H1 (cell line): Measurements from ENCODE around the gene FNDC7. TPM values are rescaled to one million over a fixed set of nuclear protein-coding genes. Genes with fewer than 3 reads are reported as not detected.

Source experiments
- CHD2 ChIP-seq: IDR thresholded peaks from 2 replicates; pipeline ENCODE4 v1.6.1; 2012; ENCODE audit warnings: low read length, improper control_type of control experiment
- GTF2F1 ChIP-seq: IDR thresholded peaks from 2 replicates; pipeline ENCODE4 v1.6.1; 2012; ENCODE audit warnings: low read depth, low read length, improper control_type of control experiment, borderline replicate concordance
- RFX5 ChIP-seq: IDR thresholded peaks from 2 replicates; pipeline ENCODE4 v1.6.1; 2011; ENCODE audit warnings: low read depth, low read length, improper control_type of control experiment, borderline replicate concordance
- TBP ChIP-seq: IDR thresholded peaks from 2 replicates; pipeline ENCODE4 v1.6.1; 2011; ENCODE audit warnings: low read depth, low read length, improper control_type of control experiment
- polyA plus RNA-seq, 7 experiments: library from polyadenylated mRNA; depleted of rRNA in 3 of 7; stranded (reverse) in 5 of 7; unstranded in 2 of 7; fragments of >200 nt in 5 of 7; fragments of 200-250 nt in 2 of 7; gene quantifications; 1 replicate in 5 of 7; 2 replicates in 1 of 7; 4 replicates in 1 of 7; pipeline versions ENCODE4 v1.2.1 to v1.2.3, GENCODE V29; 2011 to 2013; ENCODE audit warnings: missing spikeins in 2 of 7, mixed read lengths in 2 of 7
- total RNA-seq: library from RNA; stranded (reverse); fragmentation: NEBNext Ultra II Directional; extraction: Animal tissue kit (Norgen Biotek cat#: 25700); gene quantifications from 2 replicates; pipeline ENCODE4 v1.2.1, GENCODE V29; 2021
- TF ChIP-seq, protein P1 (sequence below): fragments of 300-600 bp; sonication (generic); IDR thresholded peaks from 2 replicates; pipeline ENCODE4 v1.7.1; 2012; ENCODE audit warnings: low read length, moderate library complexity, mild to moderate bottlenecking, inconsistent platforms; ENCODE audit not compliant: insufficient replicate concordance

FNDC7 gene
- total and polyA plus RNA-seq, 2 of the 8 experiments (the other 6 are each of a cell fraction or from before 2014, with no cell fraction given), result 0.13 to 0.20 TPM

DNA sequence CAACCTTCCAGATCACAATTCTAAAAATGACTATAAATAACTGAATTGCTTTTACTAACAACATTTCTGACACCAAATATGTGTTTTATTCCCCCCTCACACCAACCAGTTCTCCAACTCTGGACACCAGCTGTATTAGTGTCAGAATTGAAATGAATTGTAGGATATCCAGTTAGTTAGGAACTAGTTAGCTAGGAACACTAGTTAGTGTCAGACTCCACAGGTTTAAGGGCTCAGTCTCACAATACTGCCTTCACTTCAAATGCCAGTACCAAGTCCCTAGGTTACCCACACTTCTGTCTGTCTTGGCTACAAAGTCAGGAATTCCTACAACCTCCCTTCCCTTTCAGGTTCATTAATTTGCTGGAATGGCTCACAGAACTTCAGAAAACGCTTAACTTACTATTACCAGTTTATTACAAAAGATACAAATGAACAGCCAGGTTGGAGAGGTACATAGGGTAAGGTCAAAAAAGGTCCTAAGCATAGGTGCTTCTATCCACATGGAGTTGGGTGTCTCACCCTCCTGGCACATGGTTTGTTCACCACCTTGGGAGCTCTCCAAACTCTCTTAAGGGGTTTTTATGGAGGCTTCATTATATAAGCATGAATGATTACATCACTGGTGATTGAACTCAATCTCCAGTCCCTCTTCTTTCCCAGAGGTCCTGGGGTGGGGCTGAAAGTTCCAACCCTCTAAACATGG is 37.9 kb downstream of the FNDC7 start (continued):
- TF ChIP-seq RFX5, result no peak
- TF ChIP-seq TBP, result no peak
- TF ChIP-seq CHD2, result no peak
- TF ChIP-seq, protein P1, sequence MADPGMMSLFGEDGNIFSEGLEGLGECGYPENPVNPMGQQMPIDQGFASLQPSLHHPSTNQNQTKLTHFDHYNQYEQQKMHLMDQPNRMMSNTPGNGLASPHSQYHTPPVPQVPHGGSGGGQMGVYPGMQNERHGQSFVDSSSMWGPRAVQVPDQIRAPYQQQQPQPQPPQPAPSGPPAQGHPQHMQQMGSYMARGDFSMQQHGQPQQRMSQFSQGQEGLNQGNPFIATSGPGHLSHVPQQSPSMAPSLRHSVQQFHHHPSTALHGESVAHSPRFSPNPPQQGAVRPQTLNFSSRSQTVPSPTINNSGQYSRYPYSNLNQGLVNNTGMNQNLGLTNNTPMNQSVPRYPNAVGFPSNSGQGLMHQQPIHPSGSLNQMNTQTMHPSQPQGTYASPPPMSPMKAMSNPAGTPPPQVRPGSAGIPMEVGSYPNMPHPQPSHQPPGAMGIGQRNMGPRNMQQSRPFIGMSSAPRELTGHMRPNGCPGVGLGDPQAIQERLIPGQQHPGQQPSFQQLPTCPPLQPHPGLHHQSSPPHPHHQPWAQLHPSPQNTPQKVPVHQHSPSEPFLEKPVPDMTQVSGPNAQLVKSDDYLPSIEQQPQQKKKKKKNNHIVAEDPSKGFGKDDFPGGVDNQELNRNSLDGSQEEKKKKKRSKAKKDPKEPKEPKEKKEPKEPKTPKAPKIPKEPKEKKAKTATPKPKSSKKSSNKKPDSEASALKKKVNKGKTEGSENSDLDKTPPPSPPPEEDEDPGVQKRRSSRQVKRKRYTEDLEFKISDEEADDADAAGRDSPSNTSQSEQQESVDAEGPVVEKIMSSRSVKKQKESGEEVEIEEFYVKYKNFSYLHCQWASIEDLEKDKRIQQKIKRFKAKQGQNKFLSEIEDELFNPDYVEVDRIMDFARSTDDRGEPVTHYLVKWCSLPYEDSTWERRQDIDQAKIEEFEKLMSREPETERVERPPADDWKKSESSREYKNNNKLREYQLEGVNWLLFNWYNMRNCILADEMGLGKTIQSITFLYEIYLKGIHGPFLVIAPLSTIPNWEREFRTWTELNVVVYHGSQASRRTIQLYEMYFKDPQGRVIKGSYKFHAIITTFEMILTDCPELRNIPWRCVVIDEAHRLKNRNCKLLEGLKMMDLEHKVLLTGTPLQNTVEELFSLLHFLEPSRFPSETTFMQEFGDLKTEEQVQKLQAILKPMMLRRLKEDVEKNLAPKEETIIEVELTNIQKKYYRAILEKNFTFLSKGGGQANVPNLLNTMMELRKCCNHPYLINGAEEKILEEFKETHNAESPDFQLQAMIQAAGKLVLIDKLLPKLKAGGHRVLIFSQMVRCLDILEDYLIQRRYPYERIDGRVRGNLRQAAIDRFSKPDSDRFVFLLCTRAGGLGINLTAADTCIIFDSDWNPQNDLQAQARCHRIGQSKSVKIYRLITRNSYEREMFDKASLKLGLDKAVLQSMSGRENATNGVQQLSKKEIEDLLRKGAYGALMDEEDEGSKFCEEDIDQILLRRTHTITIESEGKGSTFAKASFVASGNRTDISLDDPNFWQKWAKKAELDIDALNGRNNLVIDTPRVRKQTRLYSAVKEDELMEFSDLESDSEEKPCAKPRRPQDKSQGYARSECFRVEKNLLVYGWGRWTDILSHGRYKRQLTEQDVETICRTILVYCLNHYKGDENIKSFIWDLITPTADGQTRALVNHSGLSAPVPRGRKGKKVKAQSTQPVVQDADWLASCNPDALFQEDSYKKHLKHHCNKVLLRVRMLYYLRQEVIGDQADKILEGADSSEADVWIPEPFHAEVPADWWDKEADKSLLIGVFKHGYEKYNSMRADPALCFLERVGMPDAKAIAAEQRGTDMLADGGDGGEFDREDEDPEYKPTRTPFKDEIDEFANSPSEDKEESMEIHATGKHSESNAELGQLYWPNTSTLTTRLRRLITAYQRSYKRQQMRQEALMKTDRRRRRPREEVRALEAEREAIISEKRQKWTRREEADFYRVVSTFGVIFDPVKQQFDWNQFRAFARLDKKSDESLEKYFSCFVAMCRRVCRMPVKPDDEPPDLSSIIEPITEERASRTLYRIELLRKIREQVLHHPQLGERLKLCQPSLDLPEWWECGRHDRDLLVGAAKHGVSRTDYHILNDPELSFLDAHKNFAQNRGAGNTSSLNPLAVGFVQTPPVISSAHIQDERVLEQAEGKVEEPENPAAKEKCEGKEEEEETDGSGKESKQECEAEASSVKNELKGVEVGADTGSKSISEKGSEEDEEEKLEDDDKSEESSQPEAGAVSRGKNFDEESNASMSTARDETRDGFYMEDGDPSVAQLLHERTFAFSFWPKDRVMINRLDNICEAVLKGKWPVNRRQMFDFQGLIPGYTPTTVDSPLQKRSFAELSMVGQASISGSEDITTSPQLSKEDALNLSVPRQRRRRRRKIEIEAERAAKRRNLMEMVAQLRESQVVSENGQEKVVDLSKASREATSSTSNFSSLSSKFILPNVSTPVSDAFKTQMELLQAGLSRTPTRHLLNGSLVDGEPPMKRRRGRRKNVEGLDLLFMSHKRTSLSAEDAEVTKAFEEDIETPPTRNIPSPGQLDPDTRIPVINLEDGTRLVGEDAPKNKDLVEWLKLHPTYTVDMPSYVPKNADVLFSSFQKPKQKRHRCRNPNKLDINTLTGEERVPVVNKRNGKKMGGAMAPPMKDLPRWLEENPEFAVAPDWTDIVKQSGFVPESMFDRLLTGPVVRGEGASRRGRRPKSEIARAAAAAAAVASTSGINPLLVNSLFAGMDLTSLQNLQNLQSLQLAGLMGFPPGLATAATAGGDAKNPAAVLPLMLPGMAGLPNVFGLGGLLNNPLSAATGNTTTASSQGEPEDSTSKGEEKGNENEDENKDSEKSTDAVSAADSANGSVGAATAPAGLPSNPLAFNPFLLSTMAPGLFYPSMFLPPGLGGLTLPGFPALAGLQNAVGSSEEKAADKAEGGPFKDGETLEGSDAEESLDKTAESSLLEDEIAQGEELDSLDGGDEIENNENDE, result no peak
- no peak for TF ChIP-seq GTF2F1
